ENCODE results near the gene STPG1.

The STPG1 gene

GRCh38 chr1:24366707-24367106, 46.9 kb downstream of the STPG1 start:
- no peak for DNase-seq

- DNase-seq, result peak; percentile 12
These were observed 48.5 kb downstream of the STPG1 start for GRCh38 chr1:24364975-24365678.

GRCh38 chr1:24364605-24364974, 49.0 kb downstream of the STPG1 start:
- DNase-seq, result no peak

- DNase-seq, result no peak
These were observed 49.6 kb downstream of the STPG1 start for GRCh38 chr1:24363994-24364393.

- DNase-seq, result peak; percentile 49
These were observed 50.5 kb downstream of the STPG1 start for GRCh38 chr1:24362982-24363614.

- no peak for DNase-seq
These were observed 51.2 kb downstream of the STPG1 start for GRCh38 chr1:24362396-24362795.

- DNase-seq, result no peak
These were observed 51.8 kb downstream of the STPG1 start for GRCh38 chr1:24361811-24362210.

GRCh38 chr1:24360681-24361080, 52.9 kb downstream of the STPG1 start:
- DNase-seq, result no peak

- no peak for DNase-seq
These were observed 56.5 kb downstream of the STPG1 start for GRCh38 chr1:24357038-24357437.

- DNase-seq, result no peak
These were observed 58.1 kb downstream of the STPG1 start for GRCh38 chr1:24355466-24355865.

- no peak for DNase-seq
These were observed 60.2 kb downstream of the STPG1 start for GRCh38 chr1:24353292-24353891.

GRCh38 chr1:24351918-24352627, 61.5 kb downstream of the STPG1 start:
- DNase-seq, result no peak

GRCh38 chr1:24351247-24351646, 62.3 kb downstream of the STPG1 start:
- DNase-seq, result no peak

GRCh38 chr1:24349891-24350290, 63.7 kb downstream of the STPG1 start:
- DNase-seq, result no peak

- DNase-seq, result no peak
These were observed 65.4 kb downstream of the STPG1 start for GRCh38 chr1:24348196-24348595.

GRCh38 chr1:24347159-24347934, 66.2 kb downstream of the STPG1 start:
- DNase-seq, result no peak

- no peak for DNase-seq
These were observed 68.2 kb downstream of the STPG1 start for GRCh38 chr1:24345334-24345733.

GRCh38 chr1:24344090-24344742, 69.4 kb downstream of the STPG1 start:
- no peak for DNase-seq

GRCh38 chr1:24343412-24344089, 70.0 kb downstream of the STPG1 start:
- DNase-seq, result no peak

GRCh38 chr1:24341260-24341659, 72.3 kb downstream of the STPG1 start:
- DNase-seq, result no peak

GRCh38 chr1:24340770-24341169, 72.8 kb downstream of the STPG1 start:
- no peak for DNase-seq

GRCh38 chr1:24339996-24340395, 73.6 kb downstream of the STPG1 start:
- no peak for DNase-seq
